SH-SY5Y (cell line): ENCODE results near the gene VPS9D1.

ENCODE experiments used
- GATA2 ChIP-seq: IDR thresholded peaks from 2 replicates; pipeline ENCODE4 v1.6.1; 2011; ENCODE audit warnings: mild to moderate bottlenecking, low read depth, low read length
- GATA3 ChIP-seq: IDR thresholded peaks from 2 replicates; pipeline ENCODE4 v1.6.1; 2011; ENCODE audit warnings: low read depth, mild to moderate bottlenecking, low read length, moderate library complexity

The VPS9D1 gene

GRCh38 chr16:89678258-89678657 lies 42.4 kb downstream of the VPS9D1 start:
- no peak for TF ChIP-seq GATA3
- no peak for TF ChIP-seq GATA2

GRCh38 chr16:89672177-89672941 lies 48.3 kb downstream of the VPS9D1 start:
- no peak for TF ChIP-seq GATA3
- no peak for TF ChIP-seq GATA2

DNA sequence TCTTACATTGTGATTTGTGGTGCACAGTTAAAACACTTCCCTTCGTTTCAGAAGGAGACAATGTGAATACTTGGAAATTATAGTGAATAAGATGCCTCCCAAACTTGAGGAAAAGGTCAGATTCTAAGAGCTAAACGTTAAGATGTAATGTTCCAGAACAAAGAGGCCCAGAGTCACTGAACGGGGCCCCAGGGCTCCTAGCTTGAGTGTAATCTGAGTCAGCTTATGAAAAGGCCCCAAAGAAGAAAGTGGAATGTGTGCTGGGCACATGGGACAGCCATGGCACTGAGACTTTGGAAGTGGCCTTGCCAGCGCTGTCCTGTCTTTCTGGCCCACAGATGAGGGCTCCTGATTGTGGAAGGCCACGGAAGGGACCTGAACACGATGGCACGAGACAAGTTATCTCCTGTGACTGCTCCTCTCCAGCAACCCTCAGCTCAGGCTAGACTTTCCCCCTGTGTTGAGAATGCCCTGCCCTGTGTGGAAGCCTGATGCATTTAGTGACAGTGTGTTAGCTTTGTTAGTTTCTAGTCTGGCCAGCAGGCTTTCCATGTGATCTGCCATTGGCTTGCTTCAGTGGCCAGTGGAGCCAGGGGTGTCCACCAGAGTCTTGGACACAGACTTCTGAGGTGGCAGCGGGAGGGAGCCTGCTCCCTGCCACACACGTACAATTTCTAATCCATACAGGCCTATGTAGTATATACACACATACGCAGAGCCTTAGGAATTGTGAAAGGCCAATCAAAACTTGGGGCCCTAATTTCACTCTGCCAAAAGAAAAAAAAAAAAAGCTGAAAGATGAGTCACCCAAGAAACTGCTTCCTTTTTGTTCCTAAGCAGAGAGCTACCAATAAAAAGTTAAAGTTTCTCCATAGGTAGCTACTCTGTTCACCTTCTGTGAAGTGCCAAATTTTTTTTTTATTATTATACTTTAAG lies 49.9 kb downstream of the VPS9D1 start:
- TF ChIP-seq GATA3 (no peak), GATA2 (no peak)

GRCh38 chr16:89669755-89670154 lies 50.9 kb downstream of the VPS9D1 start:
- TF ChIP-seq GATA3 = no peak
- TF ChIP-seq GATA2 = no peak

GRCh38 chr16:89668790-89669158 lies 51.9 kb downstream of the VPS9D1 start:
- TF ChIP-seq GATA2 = no peak
- no peak for TF ChIP-seq GATA3

- TF ChIP-seq GATA2 (no peak), GATA3 (no peak)
Observed at GRCh38 chr16:89667633-89668032, 53.1 kb downstream of the VPS9D1 start.

GRCh38 chr16:89661215-89661614 lies 59.5 kb downstream of the VPS9D1 start:
- TF ChIP-seq GATA2 (no peak), GATA3 (no peak)

DNA sequence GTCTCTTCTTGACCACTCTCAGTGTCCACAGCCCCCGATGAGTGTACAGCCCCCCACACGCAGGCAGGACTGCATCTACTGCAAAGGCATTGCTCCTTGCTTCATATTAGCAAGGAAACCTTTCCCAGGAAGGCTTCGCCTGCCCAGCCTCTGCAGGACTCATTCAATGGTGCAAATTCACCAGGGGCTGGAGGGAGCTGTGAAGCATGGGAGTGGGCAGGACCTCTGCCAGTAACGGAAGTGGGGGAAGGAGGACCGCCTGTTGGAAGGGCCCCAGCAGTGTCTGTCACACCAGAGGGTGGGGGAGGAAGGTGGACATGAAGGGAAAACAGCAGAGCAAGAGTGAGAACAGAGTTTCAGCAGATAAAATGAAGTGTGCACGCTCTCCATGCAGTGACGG lies 60.6 kb downstream of the VPS9D1 start:
- TF ChIP-seq GATA2 (no peak), GATA3 (no peak)

DNA sequence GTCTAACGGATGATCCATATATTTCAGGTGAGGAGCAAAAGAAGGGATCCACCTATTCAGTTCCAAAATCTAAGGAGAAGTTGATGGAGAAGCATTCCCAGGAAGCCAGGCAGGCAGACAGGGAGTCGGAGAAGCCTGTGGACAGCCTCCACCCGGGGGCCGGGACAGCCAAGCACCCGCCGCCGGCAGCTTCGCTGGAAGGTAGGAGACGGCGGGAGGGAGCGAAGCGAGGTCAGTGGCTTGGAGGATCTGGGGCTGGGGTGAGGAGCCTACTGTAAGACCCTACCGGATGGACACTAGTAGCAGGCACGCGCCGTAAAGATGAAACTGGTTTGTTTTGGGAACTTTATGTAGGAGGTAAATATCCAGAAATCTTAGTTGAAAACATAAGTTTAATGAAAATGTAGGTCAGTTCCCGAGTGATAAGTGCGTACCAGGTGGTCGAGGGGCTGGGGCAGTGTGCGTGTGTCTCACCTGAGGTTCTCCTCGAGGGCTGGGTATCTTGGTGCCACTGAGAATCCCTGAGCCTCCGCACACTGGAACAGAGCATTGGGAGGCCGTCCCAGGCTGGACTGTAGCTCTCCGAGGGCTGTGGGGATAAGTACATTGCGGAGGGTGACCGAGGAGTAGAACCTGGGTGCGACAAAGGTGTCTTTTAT lies 62.3 kb downstream of the VPS9D1 start:
- no peak for TF ChIP-seq GATA3
- no peak for TF ChIP-seq GATA2

- no peak for TF ChIP-seq GATA3
- TF ChIP-seq GATA2 = no peak
Observed at GRCh38 chr16:89657442-89658220, 63.1 kb downstream of the VPS9D1 start, which contains the start of the genes CHMP1A and SPATA33. TSS of gene CHMP1A (minus strand) at chr16:89657708. CDS start at chr16:89657588, 120 bp downstream. TSS of gene SPATA33 (plus strand) at chr16:89657836. CDS start at chr16:89657912, 76 bp downstream.
